NCI-H2171 treated with DMSO at 0.1 percent for 48 hours (cell line): ENCODE data around the gene SLC25A26.
"Not testable (repeated sequence)": the region's sequence is repeated elsewhere in the genome, so short reads cannot be mapped to it uniquely, and the experiment has no call there.

Source experiments
- DNase-seq: peaks from one replicate; lab custom pipeline; 2025; lab: John Stamatoyannopoulos, UW

Gene SLC25A26, protein sequence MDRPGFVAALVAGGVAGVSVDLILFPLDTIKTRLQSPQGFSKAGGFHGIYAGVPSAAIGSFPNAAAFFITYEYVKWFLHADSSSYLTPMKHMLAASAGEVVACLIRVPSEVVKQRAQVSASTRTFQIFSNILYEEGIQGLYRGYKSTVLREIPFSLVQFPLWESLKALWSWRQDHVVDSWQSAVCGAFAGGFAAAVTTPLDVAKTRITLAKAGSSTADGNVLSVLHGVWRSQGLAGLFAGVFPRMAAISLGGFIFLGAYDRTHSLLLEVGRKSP

DNA sequence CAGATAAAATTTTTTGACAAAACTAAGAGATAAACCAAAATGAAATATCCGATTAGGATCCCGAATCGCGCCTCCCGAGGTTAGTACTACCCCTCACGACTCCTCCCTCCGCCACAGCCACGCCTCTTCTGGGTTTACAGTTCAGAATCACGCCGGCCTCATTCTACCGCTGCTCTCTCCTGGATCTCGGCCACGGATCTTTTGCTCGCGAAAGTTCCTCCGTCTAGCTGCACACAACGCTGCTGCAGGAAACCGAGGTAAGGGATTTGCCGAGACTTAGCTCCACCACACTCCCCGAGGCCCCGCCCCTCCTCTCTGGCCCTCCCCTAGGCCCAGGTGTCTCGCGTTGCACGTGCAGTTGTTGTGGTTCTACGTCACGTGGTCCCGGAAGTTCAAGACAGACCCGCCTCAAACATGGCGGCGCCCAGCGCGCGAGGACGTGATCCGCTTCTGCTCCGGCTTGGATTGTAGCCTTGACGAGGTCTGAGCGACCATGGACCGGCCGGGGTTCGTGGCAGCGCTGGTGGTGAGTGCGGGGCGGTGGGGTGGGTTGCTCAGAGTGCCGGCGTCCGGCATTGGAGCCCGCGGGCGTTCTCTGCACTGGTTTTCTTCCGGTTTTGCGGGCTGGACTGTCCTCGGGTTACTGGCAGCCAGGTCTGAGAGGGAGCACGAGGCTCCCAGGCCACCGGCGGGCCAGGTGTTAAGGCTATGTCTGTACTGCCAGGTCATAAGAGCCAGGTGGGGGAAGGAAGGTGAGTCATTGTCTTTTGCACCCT is at the start of gene SLC25A26:
TSS of gene SLC25A26 (plus strand) at position 400 of the 776 bp plus-strand sequence. CDS start at position 494, 94 bp downstream.
- DNase-seq = peak; percentile 90

DNA sequence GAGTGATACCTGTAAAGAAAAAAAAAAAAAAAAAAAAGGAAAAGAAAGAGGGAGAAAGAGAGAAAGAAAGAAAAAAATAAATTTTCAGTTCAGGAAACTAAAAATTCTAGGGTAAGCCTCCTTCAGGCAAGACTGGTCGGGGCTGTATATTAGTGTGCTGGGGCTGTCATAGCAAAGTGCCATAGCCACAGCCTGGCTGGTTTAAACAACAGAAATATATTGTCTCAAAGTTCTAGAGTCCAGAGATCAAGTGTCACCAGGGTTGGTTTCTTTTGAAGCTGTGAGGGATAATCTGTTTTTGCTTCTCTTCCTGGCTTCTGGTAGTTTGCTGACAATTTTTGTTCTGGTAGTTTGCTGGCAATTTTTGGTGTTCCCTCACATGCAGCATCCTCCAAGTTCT is 48.4 kb upstream of the SLC25A26 start:
- no peak for DNase-seq

DNA sequence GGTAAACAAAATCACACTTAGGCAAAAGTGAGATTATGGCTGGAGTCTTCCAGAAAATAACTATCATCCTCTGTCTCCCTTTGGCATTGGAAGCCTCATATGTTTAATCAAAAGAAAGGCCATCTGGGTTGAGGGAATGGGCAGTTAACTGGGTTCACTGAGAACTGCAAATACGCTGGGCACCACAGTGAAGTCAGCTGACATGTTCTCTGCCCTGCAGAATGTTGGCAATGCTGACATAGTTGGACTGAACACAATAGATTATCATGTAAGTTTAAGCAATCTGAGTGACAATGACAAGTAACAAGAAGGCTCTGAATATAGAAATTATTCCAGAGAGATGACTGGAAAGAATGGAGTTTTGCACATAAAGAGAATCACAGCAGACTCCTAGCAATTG is 43.8 kb upstream of the SLC25A26 start:
- no peak for DNase-seq

DNA sequence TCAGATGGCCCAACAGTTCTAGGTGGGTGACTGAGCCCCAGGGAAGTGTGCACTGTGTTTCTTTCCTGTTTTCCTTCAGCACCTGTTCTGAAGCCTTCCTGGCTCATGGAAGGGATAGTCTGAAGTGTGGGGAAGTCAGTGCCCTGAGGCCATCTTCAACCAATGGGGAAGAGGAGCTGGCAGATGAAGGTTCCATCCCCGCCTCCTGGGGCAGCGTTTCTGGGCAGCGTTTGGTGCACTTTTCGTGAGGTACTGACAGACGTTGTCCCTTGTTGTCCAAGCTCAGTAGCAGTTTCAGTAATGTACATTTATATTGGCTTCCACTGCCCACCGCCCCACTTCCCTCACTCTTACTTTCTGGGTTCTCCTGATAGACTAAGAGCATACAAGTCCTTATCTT is 42.6 kb upstream of the SLC25A26 start:
- DNase-seq = no peak

DNA sequence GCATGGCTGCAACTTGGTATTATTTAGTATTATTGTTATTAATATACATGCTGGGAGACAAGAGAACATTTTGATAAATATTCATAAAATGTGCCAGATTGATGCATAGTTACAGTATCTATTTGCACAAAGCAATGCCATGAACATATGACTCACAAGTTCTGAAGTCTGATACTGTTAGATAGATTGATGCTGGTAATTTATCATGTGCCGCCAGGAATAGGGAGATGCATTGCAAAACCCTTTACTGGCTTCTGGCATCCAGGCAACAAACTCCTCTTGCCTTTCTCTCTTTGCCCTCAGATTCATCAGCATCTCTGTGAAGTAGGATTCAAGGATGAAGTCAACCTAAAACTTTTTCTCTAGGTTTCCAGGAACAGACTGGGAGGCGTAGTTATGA is 41.0 kb upstream of the SLC25A26 start:
- no peak for DNase-seq

DNA sequence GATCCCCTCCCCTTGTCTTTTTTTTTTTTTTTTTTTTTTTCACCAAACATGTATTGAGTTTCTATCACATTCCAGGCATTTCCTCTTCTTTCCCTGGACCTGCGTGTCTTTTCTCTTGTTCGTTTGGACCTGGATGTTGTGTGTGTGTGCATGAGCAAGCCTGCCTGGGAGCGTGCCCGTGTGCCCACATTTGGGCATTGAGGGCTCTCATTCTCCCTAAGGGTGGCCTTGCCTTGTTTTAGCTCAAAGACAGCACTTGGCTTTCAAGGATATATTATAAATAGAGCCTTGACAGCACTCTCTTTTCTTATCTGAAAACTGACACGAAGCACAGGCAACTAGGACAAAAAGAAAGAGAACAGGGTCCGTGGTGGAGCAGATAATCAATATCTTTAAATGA is 39.0 kb upstream of the SLC25A26 start:
- no peak for DNase-seq

DNA sequence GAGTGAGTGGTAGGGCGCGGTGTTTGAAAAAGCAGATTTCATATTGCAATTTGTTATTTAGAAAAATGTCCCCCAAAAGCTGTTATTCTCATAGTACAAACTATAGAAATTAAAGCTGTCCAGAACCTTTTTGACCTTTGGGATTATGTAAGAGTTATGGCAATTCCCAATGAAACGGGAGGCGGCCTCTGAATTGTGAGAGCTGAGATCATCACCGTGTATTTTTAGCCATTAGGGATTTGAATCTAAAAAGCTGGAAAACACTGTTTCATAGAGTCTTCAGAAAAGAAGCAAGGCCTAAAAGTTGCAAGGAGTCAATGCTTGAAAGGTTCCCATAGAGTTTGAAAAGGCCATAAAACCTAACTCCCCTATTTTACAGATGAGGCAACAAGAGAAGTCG is 38.6 kb upstream of the SLC25A26 start:
- DNase-seq = no peak

DNA sequence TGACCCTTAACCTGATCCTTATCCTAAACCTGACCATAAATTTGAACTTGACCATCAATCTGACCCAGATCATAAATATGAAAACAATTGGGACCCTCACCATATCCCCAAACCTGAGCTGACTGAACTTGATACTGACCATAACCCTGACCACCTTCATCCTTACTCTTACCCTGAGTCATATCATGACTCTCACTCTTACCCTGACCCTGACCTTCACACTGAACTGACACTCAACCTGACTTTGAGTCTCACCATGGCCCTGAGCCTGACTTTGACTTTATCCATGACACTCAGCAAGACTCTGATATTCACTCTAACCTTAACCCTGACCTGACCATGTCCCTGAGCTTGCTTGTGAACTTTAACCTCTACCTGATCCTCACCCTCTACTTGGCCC is 34.3 kb upstream of the SLC25A26 start:
- no peak for DNase-seq

DNA sequence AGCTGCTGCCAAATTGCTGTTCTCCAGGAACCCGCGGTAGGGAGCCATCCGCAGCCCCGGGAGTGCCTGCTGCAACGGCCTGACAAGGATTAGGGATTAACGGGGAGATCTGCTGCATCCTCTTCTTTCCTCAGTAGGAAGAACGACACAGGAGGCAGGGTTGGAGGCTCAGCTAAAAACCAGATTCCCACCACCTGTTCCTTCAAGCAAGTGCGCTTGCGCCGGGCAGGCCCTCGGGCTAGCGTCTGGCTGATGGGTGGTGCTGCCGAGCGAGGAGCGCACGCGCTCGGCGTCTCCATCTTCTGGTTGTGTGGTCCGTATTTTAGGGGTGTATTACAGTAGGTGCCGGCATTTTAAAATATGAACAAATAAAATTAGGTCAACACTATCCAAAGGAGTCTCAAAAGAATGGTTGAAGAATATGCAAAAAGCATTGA is 25.4 kb upstream of the SLC25A26 start:
- peak; percentile 80 for DNase-seq

DNA sequence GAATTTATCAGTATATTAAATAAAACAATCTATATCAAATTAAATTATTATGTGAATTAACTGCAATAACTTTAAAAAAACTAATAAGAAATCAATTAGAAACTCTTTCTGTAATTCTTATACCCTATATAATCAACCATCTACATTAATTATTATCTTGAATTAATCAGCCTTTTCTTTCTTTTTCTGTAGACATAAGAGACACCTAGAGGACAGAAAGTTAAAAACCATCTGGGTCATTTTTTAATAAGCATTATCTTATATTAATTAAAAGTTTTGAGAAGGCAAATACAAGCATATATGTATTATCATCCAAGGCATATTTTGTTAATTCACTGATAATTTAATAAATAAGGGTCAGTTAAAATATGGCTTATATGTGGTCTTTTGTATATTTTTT is 24.2 kb upstream of the SLC25A26 start:
- no peak for DNase-seq

DNA sequence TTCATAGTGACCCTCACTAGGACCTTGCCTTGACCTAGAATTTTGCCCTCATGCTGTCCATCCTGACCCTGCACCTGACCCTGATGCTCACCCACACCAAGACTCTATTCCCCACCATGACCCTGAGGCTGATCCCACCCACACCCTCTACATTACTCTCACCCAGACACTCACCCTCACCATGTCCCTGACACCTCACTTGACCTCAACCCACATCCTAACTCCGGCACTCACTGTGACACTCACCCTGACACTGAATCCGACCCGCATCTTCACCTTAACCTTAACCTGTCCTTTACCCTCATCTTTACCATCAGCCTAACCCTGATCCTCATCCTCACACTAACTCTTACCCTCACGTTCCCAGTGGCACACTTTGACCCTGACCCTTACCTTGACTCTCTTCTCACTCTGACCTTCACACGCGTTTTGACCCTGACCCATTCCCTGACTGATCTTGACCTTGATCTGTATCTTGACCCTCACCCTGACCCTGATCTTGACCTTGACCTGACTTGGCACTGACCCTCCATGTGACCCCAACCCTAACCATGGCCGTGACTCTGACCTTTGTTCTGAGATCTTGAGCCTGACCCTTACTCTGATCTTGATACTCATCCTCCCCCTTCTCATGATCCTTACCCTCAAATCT is 22.2 kb upstream of the SLC25A26 start:
- DNase-seq = no peak

DNA sequence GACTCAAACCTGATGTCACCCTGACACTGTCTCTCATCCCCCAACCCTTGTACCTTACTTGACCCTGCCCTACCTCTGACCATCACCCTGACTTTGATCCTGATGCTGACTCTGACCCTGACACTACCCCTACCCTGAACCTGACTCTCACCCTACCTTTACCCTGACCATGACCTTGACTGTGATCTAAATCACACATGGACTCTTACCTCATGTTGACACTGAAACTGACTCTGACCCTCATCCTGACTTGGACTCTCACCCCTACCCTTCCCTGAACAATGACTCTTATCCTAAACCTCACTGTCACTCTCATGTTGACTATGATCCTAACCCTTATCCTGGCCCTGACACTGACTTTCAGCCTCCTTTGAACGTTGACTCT is 21.7 kb upstream of the SLC25A26 start:
- no peak for DNase-seq

DNA sequence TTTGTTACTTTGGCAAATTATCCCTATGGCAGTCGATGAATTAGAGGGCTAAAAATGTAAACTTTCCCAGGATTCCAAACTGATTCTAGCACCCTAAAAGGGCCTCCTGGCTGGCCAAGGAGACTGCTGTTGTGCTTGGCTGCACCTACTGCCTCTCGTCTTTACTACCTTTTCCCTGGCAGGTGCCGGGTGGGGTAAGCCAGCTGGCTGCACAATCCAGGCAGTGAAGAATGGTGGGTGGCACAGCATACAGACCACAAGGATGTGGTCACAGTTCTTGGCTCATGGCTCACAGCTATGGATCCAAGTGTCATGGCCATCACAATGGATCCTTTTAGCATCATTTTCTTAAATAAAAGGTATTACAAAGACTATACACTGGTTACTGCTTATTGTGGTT is 20.7 kb upstream of the SLC25A26 start:
- no peak for DNase-seq

DNA sequence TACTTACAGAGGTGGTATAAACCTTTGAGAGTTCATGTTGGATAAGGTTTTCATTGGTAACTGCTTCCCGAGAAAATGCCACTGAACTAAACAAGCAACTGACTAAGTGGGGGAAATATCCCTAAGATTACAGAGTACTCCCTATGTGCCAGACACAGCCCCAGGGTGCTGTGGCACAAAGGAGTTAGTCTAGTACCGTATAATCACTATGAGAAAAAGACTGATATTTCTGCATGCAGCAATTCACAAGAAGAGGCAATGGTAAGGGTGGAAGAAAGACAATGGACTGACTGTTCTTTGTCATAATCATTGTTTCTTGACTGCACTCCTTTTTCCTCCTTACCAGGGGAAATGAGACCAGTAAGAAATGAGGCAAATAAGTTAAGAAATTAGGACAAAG is 20.0 kb upstream of the SLC25A26 start:
- no peak for DNase-seq

DNA sequence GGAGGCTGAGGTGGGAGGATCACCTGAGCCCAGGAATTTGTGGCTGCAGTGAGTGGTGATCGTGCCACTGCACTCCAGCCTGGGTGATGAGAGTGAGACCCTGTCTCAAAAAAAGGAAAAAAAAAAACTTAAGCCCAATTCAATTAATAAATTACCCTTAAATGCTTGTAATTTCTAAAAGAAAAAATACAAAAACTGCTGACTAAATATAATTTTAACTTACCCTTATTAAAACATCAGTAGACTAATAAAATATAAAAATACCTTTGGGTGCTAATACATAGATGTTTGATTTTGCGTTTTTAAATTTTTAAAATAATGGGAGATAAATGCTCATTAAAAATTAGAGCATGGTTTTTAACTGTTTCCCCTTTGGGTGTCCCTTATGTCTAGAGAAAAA is 17.5 kb upstream of the SLC25A26 start:
- DNase-seq = no peak

DNA sequence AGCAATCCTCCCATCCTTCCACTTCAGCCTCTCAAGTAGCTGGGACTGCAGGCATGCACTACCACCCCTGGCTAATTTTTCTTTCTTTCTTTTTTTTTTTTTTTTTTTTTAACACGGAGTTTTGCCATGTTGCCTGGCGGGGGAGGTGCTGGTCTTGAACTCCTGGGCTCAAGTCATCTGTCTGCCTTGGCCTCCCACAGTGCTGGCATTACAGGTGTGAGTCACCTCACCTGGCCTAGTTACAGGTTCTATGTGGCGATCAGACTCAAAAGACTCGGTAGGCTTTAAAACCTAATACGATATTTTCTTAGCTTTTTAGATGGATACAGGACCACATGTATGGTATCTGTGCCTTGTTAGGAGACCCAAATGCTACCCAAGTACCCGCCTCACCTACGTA is 14.0 kb upstream of the SLC25A26 start:
- no peak for DNase-seq

DNA sequence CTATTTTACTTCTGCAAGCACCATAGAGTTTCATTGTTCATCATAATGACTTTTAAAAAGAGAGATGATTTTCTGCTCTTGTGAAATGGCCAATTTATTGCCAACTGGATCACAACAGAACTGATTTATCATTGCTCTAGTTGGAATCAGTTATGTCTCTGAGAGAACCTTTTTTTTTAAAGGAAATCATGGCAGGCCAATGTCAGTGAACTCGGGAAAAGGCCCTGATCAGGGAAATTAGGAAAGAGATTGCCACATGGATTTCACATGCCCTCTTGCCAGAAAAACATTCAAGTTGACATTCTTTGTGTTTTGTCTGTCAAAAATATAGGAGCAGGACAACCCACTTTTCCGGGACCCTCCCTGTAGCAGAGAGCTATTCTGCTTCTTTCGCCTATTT is 12.6 kb upstream of the SLC25A26 start:
- no peak for DNase-seq

DNA sequence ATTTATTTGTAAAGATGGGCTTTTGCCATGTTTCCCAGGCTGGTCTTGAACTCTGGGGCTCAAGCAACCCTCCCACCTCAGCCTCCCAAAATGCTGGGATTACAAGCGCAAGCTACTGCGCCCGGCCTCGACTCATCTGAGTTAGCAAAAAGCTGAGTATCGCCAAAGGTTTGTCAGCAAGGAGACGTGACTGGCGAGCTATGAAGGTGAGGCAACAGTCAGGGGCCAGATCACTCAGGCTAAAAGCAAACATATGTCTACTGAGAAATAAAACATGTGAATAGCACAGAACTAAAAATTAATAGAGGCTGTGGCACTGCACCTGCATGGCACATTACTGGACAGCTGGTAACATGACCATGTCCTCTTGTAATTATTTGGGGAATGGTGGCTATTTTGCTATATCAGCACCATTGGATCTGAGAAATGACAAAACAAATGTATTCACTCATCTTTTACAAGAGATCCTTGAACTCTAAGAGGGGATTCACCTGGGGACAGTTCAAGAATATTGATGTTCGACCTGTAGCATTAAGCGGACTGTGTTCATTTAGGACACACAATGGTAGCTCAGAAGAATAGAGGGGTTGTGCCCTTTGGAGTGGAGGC is 10.0 kb upstream of the SLC25A26 start:
- DNase-seq = no peak

DNA sequence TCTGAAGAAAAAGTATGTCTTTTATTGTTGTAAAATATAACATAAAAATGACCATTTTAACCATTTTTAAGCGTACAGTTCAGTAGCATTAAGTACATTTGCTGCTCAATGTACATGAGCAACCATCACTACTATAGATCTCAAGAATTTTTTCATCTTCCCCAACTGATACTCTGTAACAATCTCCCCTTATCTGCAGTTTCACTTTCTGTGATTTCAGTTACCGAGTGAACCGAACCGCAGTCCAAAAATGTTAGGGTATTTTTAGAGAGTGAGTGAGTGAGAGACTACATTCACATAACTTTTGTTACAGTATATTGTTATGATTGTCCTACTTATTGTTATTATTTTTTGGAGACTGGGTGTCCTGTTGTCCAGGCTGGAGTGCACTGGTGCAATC is 9.0 kb upstream of the SLC25A26 start:
- DNase-seq = no peak

DNA sequence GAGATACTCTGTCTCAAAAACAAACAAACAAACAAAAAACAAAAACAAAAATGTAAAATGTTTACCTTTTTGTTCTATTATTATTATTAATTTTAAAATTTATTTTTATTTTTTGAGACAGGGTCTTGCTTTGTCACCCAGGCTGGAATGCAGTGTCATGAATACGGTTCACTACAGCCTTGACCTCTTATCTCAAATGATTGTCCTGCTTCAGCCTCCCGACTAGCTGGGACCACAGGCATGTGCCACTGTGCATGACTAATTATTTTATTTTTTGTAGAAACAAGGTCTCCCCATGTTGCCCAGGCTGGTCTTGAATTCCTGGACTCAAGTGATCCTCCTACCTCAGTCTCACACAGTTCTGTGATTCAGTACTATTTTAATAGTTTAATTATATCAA is 5.7 kb upstream of the SLC25A26 start:
- DNase-seq = no peak

DNA sequence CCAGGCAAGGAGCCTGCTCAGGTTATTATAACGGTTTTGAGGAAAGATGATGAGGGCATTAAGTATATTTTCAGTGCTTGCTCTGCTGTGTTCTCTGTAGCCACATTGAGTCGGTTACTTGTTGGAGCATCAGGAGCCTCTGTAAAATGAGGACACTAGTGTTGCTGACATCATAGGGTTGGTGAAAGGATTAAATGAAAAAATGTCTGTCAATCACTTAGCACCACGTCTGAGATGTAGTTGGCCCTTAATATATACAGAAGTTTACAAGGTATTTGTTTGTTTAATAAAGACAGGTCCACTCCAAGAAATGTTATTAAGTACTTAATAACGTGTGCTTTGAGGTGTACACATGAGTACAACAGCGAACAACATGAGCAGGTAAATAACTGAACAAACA is 735 bp upstream of the SLC25A26 start:
- DNase-seq = peak; percentile 2

DNA sequence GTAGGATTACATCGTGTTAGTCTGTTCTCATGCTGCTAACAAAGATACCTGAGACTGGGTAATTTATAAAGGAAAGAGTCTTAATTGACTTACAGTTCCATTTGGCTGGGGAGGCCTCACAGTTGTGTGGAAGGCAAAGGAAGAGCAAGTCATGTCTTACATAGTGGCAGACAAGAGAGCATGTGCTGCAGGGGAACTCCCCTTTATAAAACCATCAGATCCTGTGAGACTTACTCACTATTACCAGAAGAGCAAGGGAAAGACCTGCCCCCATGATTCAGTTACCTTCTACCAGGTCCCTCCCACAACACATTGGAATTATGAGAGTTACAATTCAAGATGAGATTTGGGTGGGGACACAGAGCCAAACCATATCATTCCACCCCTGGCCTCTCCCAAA is 3.4 kb downstream of the SLC25A26 start:
- DNase-seq = no peak

DNA sequence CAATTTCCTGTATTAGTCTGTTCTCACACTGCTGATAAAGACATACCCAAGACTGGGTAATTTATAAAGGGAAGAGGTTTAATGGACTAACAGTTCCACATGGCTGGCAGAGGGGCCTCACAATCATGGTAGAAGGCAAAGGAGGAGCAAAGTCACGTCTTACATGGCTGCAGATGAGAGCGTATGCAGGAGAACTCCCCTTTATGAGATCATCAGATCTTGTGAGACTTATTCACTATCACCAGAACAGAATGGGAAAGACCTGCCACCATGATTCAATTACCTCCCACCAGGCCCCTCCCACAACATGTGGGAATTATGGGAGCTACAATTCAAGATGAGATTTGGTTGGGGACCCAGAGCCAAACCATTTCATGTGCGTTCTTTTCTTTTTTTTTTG is 5.3 kb downstream of the SLC25A26 start:
- DNase-seq = not testable (repeated sequence)
